Right forelimb (tissue), 1 donor: ENCODE results near the gene CDK19.
A peak's percentile ranks its signal among the peaks of the same experiment; 100 is the strongest.
"Not testable (repeated sequence)": the region's sequence is repeated elsewhere in the genome, so short reads cannot be mapped to it uniquely, and the experiment has no call there.

Experiments
- DNase-seq: peaks from one replicate; pipeline ENCODE4 v3.0.0-alpha.2; 2018

The CDK19 gene

GRCh38 chr6:110813338-110814101 is 1.7 kb downstream of the CDK19 start:
- peak; percentile 43 for DNase-seq

GRCh38 chr6:110812719-110813118 is 2.5 kb downstream of the CDK19 start:
- DNase-seq: no peak

GRCh38 chr6:110810896-110811586 is 4.2 kb downstream of the CDK19 start:
- no peak for DNase-seq

- no peak for DNase-seq
Observed at GRCh38 chr6:110809792-110810191, 5.5 kb downstream of the CDK19 start.

GRCh38 chr6:110802175-110802574 is 13.1 kb downstream of the CDK19 start:
- DNase-seq: not testable (repeated sequence)

- DNase-seq: no peak
Observed at GRCh38 chr6:110800839-110801196, 14.5 kb downstream of the CDK19 start.

GRCh38 chr6:110800196-110800838 is 15.0 kb downstream of the CDK19 start:
- DNase-seq: no peak

- DNase-seq: no peak
Observed at GRCh38 chr6:110799655-110800054, 15.6 kb downstream of the CDK19 start.

GRCh38 chr6:110799189-110799588 is 16.1 kb downstream of the CDK19 start:
- DNase-seq: no peak

GRCh38 chr6:110795271-110795670 is 20.0 kb downstream of the CDK19 start:
- DNase-seq: no peak

- DNase-seq: no peak
Observed at GRCh38 chr6:110786696-110787095, 28.6 kb downstream of the CDK19 start.

- DNase-seq: no peak
Observed at GRCh38 chr6:110786271-110786670, 29.0 kb downstream of the CDK19 start.

GRCh38 chr6:110784610-110784979 is 30.7 kb downstream of the CDK19 start:
- DNase-seq: no peak

GRCh38 chr6:110781522-110782214 is 33.6 kb downstream of the CDK19 start:
- DNase-seq: no peak

GRCh38 chr6:110778333-110778732 is 36.9 kb downstream of the CDK19 start:
- no peak for DNase-seq

GRCh38 chr6:110777636-110778035 is 37.6 kb downstream of the CDK19 start:
- no peak for DNase-seq

- no peak for DNase-seq
Observed at GRCh38 chr6:110776413-110776812, 38.9 kb downstream of the CDK19 start.

- DNase-seq: no peak
Observed at GRCh38 chr6:110769923-110770322, 45.3 kb downstream of the CDK19 start.

- no peak for DNase-seq
Observed at GRCh38 chr6:110768057-110768456, 47.2 kb downstream of the CDK19 start.

GRCh38 chr6:110761371-110761770 is 53.9 kb downstream of the CDK19 start:
- no peak for DNase-seq

GRCh38 chr6:110760589-110760988 is 54.7 kb downstream of the CDK19 start:
- no peak for DNase-seq

GRCh38 chr6:110760098-110760497 is 55.2 kb downstream of the CDK19 start:
- not testable (repeated sequence) for DNase-seq

- no peak for DNase-seq
Observed at GRCh38 chr6:110757926-110758325, 57.3 kb downstream of the CDK19 start.
